GM18498 (cell line): Measurements from ENCODE around the gene ABCC10.
"Not testable (repeated sequence)": the region's sequence is repeated elsewhere in the genome, so short reads cannot be mapped to it uniquely, and the experiment has no call there.

Experiments
- ATAC-seq: cut with Tn5 transposase; IDR thresholded peaks from one replicate; pipeline ENCODE4 v1.9.1; 2021; ENCODE audit warnings: mild to moderate bottlenecking, moderate library complexity; ENCODE audit not compliant: unreplicated experiment

The ABCC10 gene

GRCh38 chr6:43495409-43495941 lies 68.1 kb downstream of the ABCC10 start:
- no peak for ATAC-seq

GRCh38 chr6:43496370-43497128 lies 69.2 kb downstream of the ABCC10 start:
- no peak for ATAC-seq

GRCh38 chr6:43497129-43497396 lies 69.7 kb downstream of the ABCC10 start:
- ATAC-seq: no peak

- no peak for ATAC-seq
These were observed 70.3 kb downstream of the ABCC10 start for GRCh38 chr6:43497689-43498088.

GRCh38 chr6:43498291-43498690 lies 71.0 kb downstream of the ABCC10 start:
- ATAC-seq: not testable (repeated sequence)

GRCh38 chr6:43499028-43499815 lies 71.9 kb downstream of the ABCC10 start:
- ATAC-seq: no peak
